ENCODE data around the gene CERS1.
A peak's percentile ranks its signal among the peaks of the same experiment; 100 is the strongest.

The CERS1 gene

DNA sequence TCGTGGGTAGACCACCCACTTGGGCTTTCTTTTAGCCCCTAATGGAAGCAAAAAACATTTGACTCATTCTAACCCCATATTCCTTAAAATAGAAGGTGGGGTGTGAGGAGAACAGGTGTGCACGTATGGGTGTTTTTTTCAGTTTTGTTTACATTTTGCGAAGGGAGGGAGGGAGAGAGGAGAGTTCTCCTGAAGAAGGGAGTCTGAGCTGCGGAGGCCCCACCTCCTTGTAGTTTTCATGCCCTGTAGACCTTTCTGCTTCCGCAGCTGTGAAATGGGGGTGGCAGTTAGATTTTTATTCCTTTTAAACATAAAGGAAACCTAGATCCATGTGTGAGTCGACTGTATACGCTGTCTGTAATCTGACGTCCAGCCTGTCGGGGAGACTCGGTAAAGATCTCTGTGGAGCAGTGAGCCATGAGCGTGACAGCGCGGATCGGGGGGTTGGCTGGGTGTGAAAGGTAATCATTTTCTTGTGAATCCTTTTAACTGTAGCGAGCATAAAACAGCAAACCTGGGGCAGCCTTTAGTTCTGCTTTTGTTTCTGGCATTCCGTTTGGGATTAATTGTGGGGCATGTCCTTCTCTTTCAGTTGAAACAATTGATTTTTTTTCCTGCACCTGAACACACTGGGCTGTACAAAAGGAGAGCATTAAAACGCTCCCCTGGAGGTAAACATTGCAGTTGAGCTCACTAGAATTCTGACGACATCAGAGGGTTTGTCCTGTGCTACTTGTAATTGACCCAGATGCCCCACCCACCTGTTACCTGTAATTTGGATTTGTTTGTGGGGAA is 61.9 kb downstream of the CERS1 start:
- peak; percentile 77 for DNase-seq

DNA sequence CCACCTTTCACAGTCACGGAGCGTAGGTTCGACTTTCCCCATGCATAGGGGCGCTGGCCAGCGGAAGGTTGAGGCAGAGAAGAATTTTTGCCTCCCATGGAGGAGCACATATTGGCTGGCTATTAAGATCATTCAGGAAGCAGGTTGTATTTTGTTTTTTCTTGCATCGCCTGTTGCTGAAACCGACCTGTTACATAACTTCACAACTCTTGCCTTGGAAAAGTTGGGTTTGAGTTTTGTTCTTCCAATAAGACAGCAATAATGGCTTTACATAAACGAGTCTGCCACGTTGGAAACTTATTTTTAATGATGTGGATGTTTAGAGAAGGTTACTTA is 62.8 kb downstream of the CERS1 start:
- DNase-seq: peak; percentile 9

DNA sequence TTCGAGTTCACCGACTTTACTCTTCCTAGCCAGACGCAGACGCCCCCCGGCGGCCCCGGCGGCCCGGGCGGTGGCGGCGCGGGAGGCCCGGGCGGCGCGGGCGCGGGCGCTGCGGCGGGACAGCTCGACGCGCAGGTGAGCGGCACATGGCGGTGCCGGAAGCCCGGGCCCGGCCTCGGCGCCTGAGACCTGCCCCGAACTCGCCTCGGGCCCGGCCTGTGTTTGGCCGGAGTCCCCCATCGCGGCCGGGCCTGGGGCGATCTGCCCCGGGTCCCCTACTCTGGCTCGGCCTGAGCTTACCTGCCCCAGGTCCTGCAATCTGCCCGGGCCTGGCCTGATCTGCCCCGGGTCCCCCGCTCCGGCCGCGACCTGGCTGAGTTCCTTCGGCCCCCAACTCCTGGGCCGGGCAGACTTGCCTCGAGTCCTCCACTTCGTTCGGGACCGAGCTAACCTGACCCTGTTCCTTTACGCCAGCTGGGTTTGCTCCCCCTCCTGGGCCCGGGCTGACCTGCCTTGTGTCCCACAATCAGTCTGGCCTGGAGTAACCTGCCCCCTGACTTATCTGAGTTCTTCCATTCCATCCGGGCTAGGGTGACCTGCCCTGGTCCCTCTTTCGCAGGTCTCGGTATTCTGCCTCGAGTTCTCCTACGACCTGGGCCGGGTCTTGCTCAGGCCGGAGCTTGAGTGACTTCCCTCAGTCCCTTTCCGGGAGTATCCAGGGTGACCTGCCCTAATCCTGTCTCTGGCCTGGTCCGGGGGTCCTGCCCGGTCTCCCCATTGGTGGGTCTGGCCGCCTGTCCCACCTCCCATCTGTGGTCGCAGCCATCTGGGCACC is 63.4 kb downstream of the CERS1 start:
- DNase-seq: no peak

DNA sequence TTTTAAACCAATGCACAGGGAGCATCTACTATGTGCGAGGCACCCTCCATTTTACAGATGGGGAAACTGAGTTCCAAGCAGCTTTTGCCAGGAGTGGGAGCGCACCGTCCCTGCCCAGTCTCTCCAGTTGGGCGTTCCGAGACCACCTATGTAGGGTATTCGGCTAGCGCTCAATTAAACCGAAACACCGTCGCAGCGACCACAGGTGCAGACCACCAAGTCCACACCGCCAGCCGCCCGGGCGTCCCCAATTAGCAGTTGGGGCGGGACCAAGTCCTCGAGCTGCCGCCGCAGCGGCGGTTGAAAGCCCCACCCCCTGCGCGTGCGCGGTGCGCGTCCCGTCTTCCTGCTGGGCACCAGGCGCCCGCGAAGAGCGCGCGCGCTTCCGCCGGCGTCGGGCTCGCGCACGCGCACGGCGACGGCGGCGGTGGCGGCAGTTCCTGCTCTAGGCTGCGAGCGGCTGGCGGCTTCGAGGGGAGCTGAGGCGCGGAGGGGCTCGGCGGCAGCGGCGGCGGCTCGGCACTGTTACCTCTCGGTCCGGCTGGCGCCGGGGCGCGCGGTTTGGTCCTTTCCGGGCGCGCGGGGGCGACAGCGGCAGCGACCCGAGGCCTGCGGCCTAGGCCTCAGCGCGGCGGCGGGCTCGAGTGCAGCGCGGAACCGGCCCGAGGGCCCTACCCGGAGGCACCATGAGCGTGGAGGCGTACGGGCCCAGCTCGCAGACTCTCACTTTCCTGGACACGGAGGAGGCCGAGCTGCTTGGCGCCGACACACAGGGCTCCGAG is 64.2 kb downstream of the CERS1 start, which contains the start of gene UPF1:
Gene UPF1, plus strand, starts transcription at position 436 of the 782 bp plus-strand sequence. Its CDS starts 251 bp downstream, at position 687.
- peak; percentile 89 for DNase-seq

DNA sequence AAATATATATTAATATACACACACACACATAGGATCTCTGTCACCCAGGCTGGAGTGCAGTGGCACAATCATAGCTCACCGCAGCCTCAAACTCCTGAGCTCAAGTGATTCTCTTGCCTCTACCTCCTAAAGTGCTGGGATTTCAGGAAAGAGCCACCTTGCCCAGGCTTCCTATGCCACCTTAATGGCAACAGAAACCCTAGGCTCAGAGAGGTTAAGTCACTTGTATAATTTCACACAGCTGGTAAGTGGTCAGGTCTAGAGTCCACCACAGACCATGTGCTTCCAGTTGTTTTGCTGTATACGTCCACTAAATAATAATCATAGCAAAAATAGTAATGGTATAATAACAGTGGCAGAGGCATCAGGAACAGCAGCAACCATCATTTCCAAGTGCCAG is 65.5 kb downstream of the CERS1 start:
- DNase-seq: no peak

DNA sequence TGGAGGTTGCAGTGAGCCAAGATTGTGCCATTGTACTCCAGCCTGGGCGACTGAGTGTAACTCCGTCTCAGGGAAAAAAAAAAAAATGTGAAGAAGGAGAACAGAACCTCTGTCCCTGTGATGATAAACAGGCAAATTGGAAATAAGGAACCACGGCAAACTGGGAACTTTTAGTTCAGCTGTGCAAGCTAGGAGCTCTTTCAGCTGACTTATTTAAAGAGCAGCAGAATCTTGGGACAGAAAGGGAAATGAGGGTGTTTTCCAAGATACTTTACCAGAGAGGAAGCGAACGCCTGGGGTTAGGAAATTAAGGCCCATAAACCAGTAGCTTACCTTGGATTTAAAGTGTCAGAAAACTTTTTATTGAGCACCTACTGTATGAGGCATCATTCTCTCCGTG is 67.2 kb downstream of the CERS1 start:
- DNase-seq: no peak

All from NCI-H2171 treated with DMSO at 0.1 percent for 48 hours (cell line).